ENCODE data around the gene FANCM. TPM values are rescaled to one million over a fixed set of nuclear protein-coding genes. Genes with fewer than 3 reads are reported as not detected.

The FANCM gene
- 20.8 and 21.5 TPM in 2 replicates for total RNA-seq (2021)
- Bru-seq, nascent RNA, result percentile 74 among the genes with signal in this experiment
- percentile 82 among the genes with signal in this experiment for BruChase-seq, experiment 1, labeled RNA remaining after a 2-hour chase
- BruChase-seq, experiment 2, labeled RNA remaining after a 6-hour chase, result percentile 74 among the genes with signal in this experiment
- long read RNA-seq, full-length matches to known transcripts, result 14 of 24 reads
- long read RNA-seq, partial matches to known transcripts, result 4 of 24 reads
- long read RNA-seq, other reads (novel, unspliced or antisense), result 6 of 24 reads

GRCh38 chr14:45135659-45136395, at the start of gene FANCM:
Gene FANCM, plus strand, starts transcription at chr14:45135930. Its CDS starts 102 bp downstream, at chr14:45136032.
- POLR2A ChIA-PET (ENCODE audit: low non-redundant PET), result no interaction called here
- intact Hi-C loops (cut with micrococcal nuclease; ENCODE audit: unreplicated experiment), result loop anchor here (2.0 kb wide), 2 partner anchors 117 to 175 kb away; partner anchors contain the start of genes KLHL28 and MIS18BP1
- CTCF ChIA-PET, result interaction anchor here (0.6 kb wide), 1 partner anchor 126 kb away, joined by 3 read pairs; no protein-coding TSS in a partner anchor
- BruUV-seq (replicated peaks), result TSS peak; percentile 45
- no peaks in the 10 kb centered on the region for H3K36me3 ChIP-seq (ENCODE audit: insufficient read depth, low read length, poor library complexity, severe bottlenecking)
- H3K9me3 ChIP-seq (ENCODE audit: low read depth, low read length, poor library complexity, severe bottlenecking), result no peaks in the 10 kb centered on the region
- H3K27me3 ChIP-seq (replicated peaks; ENCODE audit: insufficient read depth, low read depth, low read length, poor library complexity), result no peaks in the 10 kb centered on the region
- TF ChIP-seq EZH2 (IDR thresholded peaks at IDR 0.05; ENCODE audit: borderline replicate concordance, low read depth, low read length, poor library complexity, severe bottlenecking), result no peak
- TF ChIP-seq, protein P1, sequence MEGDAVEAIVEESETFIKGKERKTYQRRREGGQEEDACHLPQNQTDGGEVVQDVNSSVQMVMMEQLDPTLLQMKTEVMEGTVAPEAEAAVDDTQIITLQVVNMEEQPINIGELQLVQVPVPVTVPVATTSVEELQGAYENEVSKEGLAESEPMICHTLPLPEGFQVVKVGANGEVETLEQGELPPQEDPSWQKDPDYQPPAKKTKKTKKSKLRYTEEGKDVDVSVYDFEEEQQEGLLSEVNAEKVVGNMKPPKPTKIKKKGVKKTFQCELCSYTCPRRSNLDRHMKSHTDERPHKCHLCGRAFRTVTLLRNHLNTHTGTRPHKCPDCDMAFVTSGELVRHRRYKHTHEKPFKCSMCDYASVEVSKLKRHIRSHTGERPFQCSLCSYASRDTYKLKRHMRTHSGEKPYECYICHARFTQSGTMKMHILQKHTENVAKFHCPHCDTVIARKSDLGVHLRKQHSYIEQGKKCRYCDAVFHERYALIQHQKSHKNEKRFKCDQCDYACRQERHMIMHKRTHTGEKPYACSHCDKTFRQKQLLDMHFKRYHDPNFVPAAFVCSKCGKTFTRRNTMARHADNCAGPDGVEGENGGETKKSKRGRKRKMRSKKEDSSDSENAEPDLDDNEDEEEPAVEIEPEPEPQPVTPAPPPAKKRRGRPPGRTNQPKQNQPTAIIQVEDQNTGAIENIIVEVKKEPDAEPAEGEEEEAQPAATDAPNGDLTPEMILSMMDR (conservative IDR thresholded peaks at IDR 0.05; ENCODE audit: low read depth, low read length), result no peak
- peak; percentile 99 for DNase-seq (ENCODE audit: low spot score)
- peak within 1 kb of the TSS; percentile 92 for H3K27ac ChIP-seq (ENCODE audit: low read depth, low read length, poor library complexity, severe bottlenecking)
- H3K4me1 ChIP-seq (ENCODE audit: insufficient read depth, low read length, poor library complexity, severe bottlenecking), result peaks cover 17% of the 10 kb centered on the region
- H3K4me3 ChIP-seq (ENCODE audit: low read depth, low read length, poor library complexity, severe bottlenecking), result peak within 1 kb of the TSS; percentile 83

GRCh38 chr14:45089813-45090212, 45.9 kb upstream of the FANCM start:
- H3K36me3 ChIP-seq (ENCODE audit: insufficient read depth, low read length, poor library complexity, severe bottlenecking), result peaks cover 3% of the 10 kb centered on the region
- no peak for TF ChIP-seq EZH2 (IDR thresholded peaks at IDR 0.05; ENCODE audit: borderline replicate concordance, low read depth, low read length, poor library complexity, severe bottlenecking)
- TF ChIP-seq, protein P1 (conservative IDR thresholded peaks at IDR 0.05; ENCODE audit: low read depth, low read length), result no peak
- BruUV-seq (replicated peaks), result no TSS peak
- H3K4me1 ChIP-seq (ENCODE audit: insufficient read depth, low read length, poor library complexity, severe bottlenecking), result peaks cover 18% of the 10 kb centered on the region
- no peaks in the 10 kb centered on the region for H3K9me3 ChIP-seq (ENCODE audit: low read depth, low read length, poor library complexity, severe bottlenecking)
- no peak overlapping the region for H3K4me3 ChIP-seq (ENCODE audit: low read depth, low read length, poor library complexity, severe bottlenecking)
- no peak for DNase-seq (ENCODE audit: low spot score)
- intact Hi-C loops (cut with micrococcal nuclease; ENCODE audit: unreplicated experiment), result no loop called here
- POLR2A ChIA-PET (ENCODE audit: low non-redundant PET), result no interaction called here
- CTCF ChIA-PET, result no interaction called here
- no peaks in the 10 kb centered on the region for H3K27me3 ChIP-seq (replicated peaks; ENCODE audit: insufficient read depth, low read depth, low read length, poor library complexity)
- no peak overlapping the region for H3K27ac ChIP-seq (ENCODE audit: low read depth, low read length, poor library complexity, severe bottlenecking)

GRCh38 chr14:45091710-45092109, 44.0 kb upstream of the FANCM start:
- DNase-seq (ENCODE audit: low spot score), result no peak
- CTCF ChIA-PET, result no interaction called here
- Histone ChIP-seq H3K36me3 (ENCODE audit: insufficient read depth, low read length, poor library complexity, severe bottlenecking) (peaks cover 22% of the 10 kb centered on the region), H3K4me3 (ENCODE audit: low read depth, low read length, poor library complexity, severe bottlenecking) (no peak overlapping the region), H3K4me1 (ENCODE audit: insufficient read depth, low read length, poor library complexity, severe bottlenecking) (peaks cover 6% of the 10 kb centered on the region), H3K27ac (ENCODE audit: low read depth, low read length, poor library complexity, severe bottlenecking) (no peak overlapping the region), H3K27me3 (replicated peaks; ENCODE audit: insufficient read depth, low read depth, low read length, poor library complexity) (no peaks in the 10 kb centered on the region), H3K9me3 (ENCODE audit: low read depth, low read length, poor library complexity, severe bottlenecking) (no peaks in the 10 kb centered on the region)
- POLR2A ChIA-PET (ENCODE audit: low non-redundant PET), result interaction anchor here (0.5 kb wide), 1 partner anchor 396 kb away, joined by 9 read pairs; no protein-coding TSS in a partner anchor
- BruUV-seq (replicated peaks), result no TSS peak
- TF ChIP-seq EZH2 (IDR thresholded peaks at IDR 0.05; ENCODE audit: borderline replicate concordance, low read depth, low read length, poor library complexity, severe bottlenecking), result no peak
- TF ChIP-seq, protein P1 (conservative IDR thresholded peaks at IDR 0.05; ENCODE audit: low read depth, low read length), result no peak
- intact Hi-C loops (cut with micrococcal nuclease; ENCODE audit: unreplicated experiment), result no loop called here

Measured in A673 (cell line).